Measurements from ENCODE around the gene RBBP5. TPM values are rescaled to one million over a fixed set of nuclear protein-coding genes. Genes with fewer than 3 reads are reported as not detected.

Gene RBBP5
- polyA plus RNA-seq, 1 donor from 2014 or later = 24.2 TPM

GRCh38 chr1:205059660-205060059 lies 62.1 kb downstream of the RBBP5 start:
- no peaks in the 10 kb centered on the region for H4K20me1 ChIP-seq (ENCODE audit: insufficient read depth)
- TF ChIP-seq EP300 (conservative IDR thresholded peaks at IDR 0.05; ENCODE audit: poor library complexity, severe bottlenecking) (no peak), REST (IDR thresholded peaks at IDR 0.05; ENCODE audit: borderline replicate concordance) (no peak), POLR2AphosphoS5 (IDR thresholded peaks at IDR 0.05) (no peak), EZH2 (IDR thresholded peaks at IDR 0.05; ENCODE audit: borderline replicate concordance, insufficient read depth, low read length, poor library complexity, severe bottlenecking) (no peak), SMC3 (conservative IDR thresholded peaks at IDR 0.05; ENCODE audit: poor library complexity) (no peak), CTCF (IDR thresholded peaks at IDR 0.05; ENCODE audit: poor library complexity, severe bottlenecking) (no peak), MXI1 (conservative IDR thresholded peaks at IDR 0.05; ENCODE audit: poor library complexity, severe bottlenecking) (no peak), RAD21 (conservative IDR thresholded peaks at IDR 0.05) (no peak), TAF1 (IDR thresholded peaks at IDR 0.05; ENCODE audit: low read depth) (no peak)
- H3K9me3 ChIP-seq (ENCODE audit: low read length) = no peaks in the 10 kb centered on the region
- H3K4me3 ChIP-seq (ENCODE audit: low read length) = no peak overlapping the region
- H2AFZ ChIP-seq (ENCODE audit: low read depth, low read length) = no peak overlapping the region
- H3K27me3 ChIP-seq (ENCODE audit: insufficient read depth, low read depth, low read length) = no peaks in the 10 kb centered on the region
- no peaks in the 10 kb centered on the region for H3K79me2 ChIP-seq (replicated peaks; ENCODE audit: insufficient read depth, low read length)
- no peaks in the 10 kb centered on the region for H3K9me2 ChIP-seq (ENCODE audit: insufficient read depth, low read length)
- H3F3A ChIP-seq (ENCODE audit: insufficient read depth, low read length, poor library complexity, severe bottlenecking) = no peaks in the 10 kb centered on the region
- H3K9ac ChIP-seq (ENCODE audit: low read length) = no peak overlapping the region
- no peak overlapping the region for H3K27ac ChIP-seq (ENCODE audit: low read length)
- no peaks in the 10 kb centered on the region for H3K36me3 ChIP-seq (ENCODE audit: insufficient read depth, low read length)
- no peak overlapping the region for H3K4me2 ChIP-seq (ENCODE audit: low read length)

GRCh38 chr1:205058853-205059252 lies 62.9 kb downstream of the RBBP5 start:
- no peaks in the 10 kb centered on the region for H3K79me2 ChIP-seq (replicated peaks; ENCODE audit: insufficient read depth, low read length)
- no peaks in the 10 kb centered on the region for H3K9me3 ChIP-seq (ENCODE audit: low read length)
- no peak overlapping the region for H3K4me3 ChIP-seq (ENCODE audit: low read length)
- no peaks in the 10 kb centered on the region for H3K9me2 ChIP-seq (ENCODE audit: insufficient read depth, low read length)
- H3K36me3 ChIP-seq (ENCODE audit: insufficient read depth, low read length) = no peaks in the 10 kb centered on the region
- H3K27ac ChIP-seq (ENCODE audit: low read length) = no peak overlapping the region
- H3K27me3 ChIP-seq (ENCODE audit: insufficient read depth, low read depth, low read length) = no peaks in the 10 kb centered on the region
- TF ChIP-seq TAF1 (IDR thresholded peaks at IDR 0.05; ENCODE audit: low read depth) = no peak
- no peak for TF ChIP-seq RAD21 (conservative IDR thresholded peaks at IDR 0.05)
- TF ChIP-seq REST (IDR thresholded peaks at IDR 0.05; ENCODE audit: borderline replicate concordance) = no peak
- no peak for TF ChIP-seq SMC3 (conservative IDR thresholded peaks at IDR 0.05; ENCODE audit: poor library complexity)
- TF ChIP-seq EZH2 (IDR thresholded peaks at IDR 0.05; ENCODE audit: borderline replicate concordance, insufficient read depth, low read length, poor library complexity, severe bottlenecking) = no peak
- no peak for TF ChIP-seq MXI1 (conservative IDR thresholded peaks at IDR 0.05; ENCODE audit: poor library complexity, severe bottlenecking)
- TF ChIP-seq POLR2AphosphoS5 (IDR thresholded peaks at IDR 0.05) = no peak
- no peak for TF ChIP-seq EP300 (conservative IDR thresholded peaks at IDR 0.05; ENCODE audit: poor library complexity, severe bottlenecking)
- no peak for TF ChIP-seq CTCF (IDR thresholded peaks at IDR 0.05; ENCODE audit: poor library complexity, severe bottlenecking)
- H3K4me2 ChIP-seq (ENCODE audit: low read length) = no peak overlapping the region
- no peaks in the 10 kb centered on the region for H3F3A ChIP-seq (ENCODE audit: insufficient read depth, low read length, poor library complexity, severe bottlenecking)
- H2AFZ ChIP-seq (ENCODE audit: low read depth, low read length) = no peak overlapping the region
- H3K9ac ChIP-seq (ENCODE audit: low read length) = no peak overlapping the region
- H4K20me1 ChIP-seq (ENCODE audit: insufficient read depth) = no peaks in the 10 kb centered on the region

Measured in neural cell (in vitro differentiated cells).